G401.6 (cell line): ENCODE data around the gene SYNGR1.

Experiments used
- FAIRE-seq: peaks from 2 replicates; lab custom pipeline; 2012; peaks lifted over from hg19 to GRCh38; lab: Jason Lieb, UNC

The SYNGR1 gene

DNA sequence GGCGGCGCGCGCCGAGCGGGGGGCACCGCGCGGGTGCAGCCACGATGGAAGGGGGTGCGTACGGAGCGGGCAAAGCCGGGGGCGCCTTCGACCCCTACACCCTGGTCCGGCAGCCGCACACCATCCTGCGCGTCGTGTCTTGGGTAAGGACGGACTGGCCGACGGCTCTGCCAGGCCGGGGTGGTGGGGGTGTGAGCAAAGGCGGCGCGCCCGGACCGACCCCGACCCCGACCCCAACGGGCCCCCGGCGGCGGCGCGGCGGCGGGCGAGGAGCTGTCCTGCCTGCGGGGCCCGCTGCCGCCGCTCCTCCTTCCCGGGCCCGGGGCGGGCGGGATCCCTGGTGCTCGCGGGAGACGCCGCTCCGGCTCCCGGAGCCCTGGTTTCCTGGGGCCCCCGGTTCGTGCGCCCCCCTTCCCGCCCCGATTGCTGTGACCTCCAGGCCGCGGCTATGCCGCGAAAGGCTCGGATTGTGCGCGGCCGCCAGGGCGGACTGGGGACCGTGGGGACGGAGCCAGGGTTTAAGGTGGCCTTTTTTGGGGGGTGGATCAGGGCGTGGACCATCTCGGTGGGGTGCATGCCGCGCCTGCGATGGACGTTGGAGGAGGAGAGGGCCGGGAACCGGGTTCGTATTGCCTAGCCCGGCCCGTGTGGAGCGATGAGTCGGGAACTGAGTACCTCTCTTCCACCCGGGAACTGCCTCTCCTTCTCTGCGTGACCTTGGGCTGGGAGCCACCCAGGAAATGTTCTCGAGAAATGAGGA lies at the start of gene SYNGR1:
TSS of gene SYNGR1 (plus strand) at position 25 of the 760 bp plus-strand sequence. CDS start at position 45, 20 bp downstream.
- no peak for FAIRE-seq

DNA sequence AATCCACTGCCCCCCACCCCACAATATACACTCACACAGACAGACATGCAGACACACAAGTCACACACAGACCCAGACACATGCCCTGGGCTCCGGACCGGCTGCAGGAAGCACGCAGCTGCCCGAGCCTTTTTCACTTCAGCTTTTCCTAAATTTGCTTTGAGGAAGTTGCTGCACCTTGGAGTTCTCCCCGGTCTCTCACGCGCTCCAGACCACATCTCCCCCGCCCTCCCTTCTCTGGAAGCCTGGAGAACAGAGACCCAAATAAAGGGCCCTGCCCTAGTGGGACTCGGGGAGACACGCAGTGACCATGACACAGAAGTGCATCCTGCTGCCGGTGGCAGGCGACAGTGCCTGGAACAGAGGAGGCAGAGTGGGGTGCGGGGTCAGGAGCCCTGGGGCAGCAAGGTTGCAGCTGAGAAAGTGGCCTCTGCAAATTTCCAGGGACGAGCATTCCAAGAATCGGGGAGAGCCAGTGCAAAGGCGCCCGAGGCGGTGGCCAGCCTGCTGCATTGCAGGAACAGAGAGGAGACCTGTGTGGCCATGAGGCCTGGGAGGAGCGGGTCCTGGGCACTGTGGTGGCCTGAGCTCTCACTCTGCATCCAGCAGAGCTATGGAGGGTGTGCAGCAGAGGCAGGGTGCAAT lies 49.5 kb upstream of the SYNGR1 start:
- FAIRE-seq, result no peak

- FAIRE-seq, result no peak
These were observed 48.7 kb upstream of the SYNGR1 start for GRCh38 chr22:39301108-39301507.

DNA sequence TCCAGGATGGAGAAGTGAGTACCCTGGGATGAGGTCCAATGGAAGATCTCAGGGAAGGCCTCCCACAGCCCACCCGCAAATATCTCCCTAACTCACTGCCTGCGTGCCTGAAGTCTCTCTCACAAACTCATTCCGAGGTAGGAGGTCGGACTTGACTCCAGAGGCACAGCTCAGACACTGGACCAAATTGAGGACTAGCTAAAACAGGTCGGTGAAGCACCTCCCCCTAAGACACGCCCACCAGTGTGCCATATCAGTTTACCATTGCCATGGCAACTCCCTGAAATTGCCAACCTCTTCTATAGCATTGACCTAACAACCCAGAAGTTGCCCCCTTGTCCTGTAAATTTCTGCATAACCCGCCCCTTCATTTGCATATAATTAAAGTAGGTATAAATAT lies 47.9 kb upstream of the SYNGR1 start:
- peak; percentile 23 for FAIRE-seq

- no peak for FAIRE-seq
These were observed 47.3 kb upstream of the SYNGR1 start for GRCh38 chr22:39302431-39302960.

DNA sequence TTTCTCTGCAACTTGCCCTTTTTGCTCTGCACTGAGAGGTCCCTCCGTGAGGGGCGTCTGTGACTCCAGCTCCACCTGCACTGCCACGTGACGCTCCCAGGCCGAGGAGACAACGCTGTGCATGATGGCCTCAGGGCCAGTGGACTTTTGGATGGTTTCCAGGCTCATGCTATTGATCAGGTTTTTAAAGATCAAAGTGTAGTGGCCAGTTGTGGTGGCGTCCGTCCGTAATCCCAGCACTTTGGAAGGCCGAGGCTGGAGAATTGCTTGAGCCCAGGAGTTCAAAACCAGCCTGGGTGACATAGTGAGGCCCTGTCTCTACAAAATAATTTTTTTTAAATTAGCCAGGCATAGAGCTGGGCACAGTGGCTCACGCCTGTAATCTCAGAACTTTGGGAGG lies 46.4 kb upstream of the SYNGR1 start:
- no peak for FAIRE-seq

DNA sequence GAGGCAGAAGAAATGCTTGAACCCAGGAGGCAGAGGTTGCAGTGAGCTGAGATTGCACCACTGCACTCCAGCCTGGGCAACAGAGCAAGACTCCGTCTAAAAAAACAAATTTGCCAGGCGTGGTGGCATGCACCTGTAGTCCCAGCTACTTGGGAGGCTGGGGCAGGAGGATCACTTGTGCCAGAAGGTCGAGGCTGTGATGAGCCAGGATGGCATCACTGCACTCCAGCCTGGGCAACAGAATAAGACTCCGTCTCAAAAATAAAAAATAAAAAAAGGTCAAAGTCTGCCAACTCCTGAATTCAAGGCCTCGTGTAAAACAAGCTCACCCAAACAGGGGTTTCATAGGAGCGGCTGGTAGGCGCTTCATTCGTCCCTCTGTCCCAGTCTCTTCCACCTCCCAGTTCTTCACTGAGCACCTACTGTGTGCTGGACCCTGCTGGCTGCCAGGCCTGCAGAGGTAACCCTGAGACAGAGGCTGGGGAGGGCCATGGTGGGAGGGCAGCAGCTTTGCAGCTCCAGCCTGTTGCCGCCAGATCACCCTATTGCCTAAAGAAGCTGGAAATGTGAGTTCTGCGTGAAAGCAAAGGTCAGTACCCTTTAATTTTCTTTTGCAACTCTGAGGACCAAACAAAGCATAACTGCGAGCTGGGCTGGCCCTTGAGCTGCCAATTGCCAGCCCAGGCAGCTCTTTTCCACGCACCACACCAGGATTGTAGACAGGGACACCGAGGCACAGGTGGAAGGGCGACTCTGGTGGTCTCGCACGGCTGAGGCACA lies 45.7 kb upstream of the SYNGR1 start:
- FAIRE-seq, result no peak

GRCh38 chr22:39306456-39307361 lies 43.1 kb upstream of the SYNGR1 start:
- no peak for FAIRE-seq

DNA sequence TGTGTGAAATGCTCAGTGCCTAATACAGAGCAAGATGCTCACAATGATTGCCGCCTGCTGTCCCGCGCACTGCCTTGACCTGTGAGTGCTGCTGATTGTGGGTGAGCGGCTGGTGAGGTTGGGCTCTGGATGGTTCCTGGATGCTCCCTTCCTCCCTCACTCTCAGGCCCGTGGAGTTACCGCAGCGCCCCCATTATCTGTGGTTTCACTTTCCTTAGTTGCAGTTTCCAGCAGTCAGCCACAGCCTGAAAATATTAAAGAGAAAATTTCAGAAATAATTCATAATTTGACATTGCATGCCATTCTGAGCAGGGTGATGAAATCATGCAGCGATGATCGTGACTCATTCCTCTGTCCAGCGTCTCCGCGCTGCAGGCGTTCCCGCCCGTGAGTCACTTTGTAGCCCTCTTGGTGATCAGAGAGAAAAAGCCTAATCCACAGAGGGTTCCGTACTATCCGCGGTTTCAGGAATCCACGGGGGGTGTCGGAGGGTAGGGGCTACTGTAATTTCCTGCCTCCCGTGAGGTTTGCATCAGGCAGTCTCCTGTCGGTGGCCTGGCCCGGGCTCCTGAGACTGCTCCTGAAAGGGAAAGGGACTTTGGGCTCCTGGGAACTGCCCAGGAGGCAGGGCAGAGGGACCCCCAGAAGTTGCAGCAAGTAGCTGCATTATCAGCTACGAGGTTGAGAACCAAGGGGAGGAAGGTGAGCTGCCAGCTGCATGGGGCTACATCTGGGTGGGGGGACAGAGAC lies 41.0 kb upstream of the SYNGR1 start:
- peak; percentile 46 for FAIRE-seq

DNA sequence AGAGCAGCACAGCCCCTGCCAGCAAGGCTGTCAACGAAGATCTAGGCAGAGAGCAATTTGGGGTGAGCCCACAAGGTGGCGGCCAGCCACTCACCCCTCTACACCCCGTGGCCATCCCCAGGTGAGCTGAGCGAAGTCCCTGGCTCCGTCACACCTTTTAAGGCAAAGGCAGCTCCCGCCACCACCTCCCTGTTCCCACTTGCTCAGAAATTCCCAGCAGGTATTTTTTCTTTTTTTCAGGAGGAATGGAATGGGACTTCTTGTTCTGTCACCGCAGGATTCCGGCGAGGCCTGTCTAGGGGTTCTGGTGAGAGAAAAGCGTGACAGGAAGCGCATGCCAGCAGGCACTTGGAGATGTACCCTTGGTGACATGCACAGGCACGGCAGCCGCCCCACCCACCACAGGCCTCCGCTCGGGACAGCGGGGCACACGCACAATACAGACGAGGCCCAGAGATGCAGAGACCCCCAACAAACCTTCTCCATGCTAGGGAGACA lies 40.4 kb upstream of the SYNGR1 start:
- no peak for FAIRE-seq

DNA sequence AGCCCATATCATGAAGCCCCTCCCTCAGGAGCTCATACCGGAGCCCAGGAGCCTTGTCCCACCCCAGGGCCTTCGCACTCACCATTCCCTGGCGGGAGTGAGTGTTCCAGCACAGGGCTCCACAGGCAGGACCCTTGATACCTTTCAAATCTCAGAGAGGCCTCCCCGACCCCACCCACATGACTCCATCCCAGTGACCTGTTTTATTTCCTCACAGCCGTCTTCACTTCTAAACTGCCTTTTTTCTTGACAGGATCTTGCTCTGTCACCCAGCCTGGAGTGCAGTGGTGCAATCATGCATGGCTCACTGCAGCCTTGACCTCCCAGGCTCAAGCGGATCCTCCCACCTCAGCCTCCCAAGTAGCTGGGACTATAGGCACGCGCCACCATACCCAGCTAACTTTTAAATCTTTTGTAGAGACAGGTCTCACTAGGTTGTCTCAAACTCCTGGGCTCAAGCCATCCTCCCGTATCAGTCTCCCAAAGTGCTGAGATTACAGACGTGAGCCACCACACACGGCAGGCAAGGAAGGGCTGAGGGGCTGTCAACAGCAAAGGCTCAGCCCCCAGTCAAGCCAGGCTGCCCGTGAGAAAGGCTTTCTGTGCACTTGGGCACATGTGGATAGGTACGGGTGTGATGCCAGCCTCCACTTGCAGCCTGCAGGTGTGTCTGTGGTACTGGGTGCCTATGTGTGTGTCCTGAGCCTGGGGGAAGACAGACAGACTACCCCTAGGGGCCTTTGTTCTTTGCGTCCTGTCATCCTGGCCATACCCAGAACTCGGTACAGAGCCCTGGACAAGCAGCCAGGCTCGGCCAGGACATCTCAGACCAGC lies 39.7 kb upstream of the SYNGR1 start:
- FAIRE-seq, result peak; percentile 28

DNA sequence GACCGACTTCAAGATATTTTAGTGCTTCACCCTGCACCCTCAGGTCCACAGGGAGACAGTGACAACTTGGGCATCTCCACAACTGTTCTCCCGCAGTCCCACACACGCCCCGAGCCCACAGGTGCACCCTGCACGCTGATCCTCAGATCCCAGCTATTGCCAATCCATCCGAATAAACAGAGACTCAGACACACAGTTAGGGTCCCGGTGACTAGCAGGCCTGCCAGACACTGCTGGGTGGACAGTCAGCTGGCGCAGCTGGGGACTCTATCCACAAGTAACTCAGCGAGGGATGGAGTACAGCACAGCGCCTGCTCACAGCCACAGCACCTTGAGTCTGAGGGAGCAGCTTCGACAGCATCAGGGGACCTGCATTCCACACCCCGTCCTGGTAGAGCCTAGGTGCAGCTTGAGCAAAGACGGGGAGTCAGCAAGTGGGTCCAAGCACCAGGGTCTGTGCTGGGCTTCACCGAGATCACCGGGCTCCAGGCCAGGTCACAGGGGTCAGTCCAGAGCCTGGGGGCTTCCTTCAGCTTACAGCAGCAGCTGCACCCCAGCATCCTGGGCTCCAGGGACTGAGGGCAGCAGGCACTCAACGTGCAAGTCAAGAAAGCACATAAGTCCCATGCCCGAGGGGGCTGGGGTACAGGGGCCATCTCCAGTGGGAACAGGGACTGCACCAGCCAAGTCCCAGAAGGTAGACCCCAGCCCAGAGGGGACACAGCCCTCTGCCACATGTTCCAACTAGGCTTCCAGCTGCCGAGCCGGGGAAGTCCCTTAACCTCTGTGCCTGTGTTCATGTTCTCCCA lies 38.0 kb upstream of the SYNGR1 start:
- FAIRE-seq, result no peak

DNA sequence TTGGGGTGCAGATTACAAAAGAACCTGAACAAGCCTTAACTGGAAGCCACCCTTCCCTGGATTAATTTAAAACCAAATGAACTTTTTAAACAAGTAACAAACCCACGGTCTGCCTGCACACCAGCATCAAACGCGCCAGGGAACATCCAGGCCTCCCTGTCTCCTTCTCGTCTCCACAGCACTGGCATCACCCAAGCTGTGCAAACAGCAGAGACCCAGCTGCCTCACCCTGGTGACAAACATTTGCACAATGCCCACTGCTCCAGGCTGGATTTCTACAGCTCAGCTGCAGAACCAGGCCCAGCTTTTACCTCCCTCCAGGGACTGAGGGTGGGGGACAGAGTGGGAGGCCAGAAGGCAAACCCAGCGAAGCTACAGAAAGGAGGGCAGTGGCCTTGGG lies 37.4 kb upstream of the SYNGR1 start:
- FAIRE-seq, result peak; percentile 74

- peak; percentile 36 for FAIRE-seq
These were observed 36.4 kb upstream of the SYNGR1 start for GRCh38 chr22:39313258-39314001.

DNA sequence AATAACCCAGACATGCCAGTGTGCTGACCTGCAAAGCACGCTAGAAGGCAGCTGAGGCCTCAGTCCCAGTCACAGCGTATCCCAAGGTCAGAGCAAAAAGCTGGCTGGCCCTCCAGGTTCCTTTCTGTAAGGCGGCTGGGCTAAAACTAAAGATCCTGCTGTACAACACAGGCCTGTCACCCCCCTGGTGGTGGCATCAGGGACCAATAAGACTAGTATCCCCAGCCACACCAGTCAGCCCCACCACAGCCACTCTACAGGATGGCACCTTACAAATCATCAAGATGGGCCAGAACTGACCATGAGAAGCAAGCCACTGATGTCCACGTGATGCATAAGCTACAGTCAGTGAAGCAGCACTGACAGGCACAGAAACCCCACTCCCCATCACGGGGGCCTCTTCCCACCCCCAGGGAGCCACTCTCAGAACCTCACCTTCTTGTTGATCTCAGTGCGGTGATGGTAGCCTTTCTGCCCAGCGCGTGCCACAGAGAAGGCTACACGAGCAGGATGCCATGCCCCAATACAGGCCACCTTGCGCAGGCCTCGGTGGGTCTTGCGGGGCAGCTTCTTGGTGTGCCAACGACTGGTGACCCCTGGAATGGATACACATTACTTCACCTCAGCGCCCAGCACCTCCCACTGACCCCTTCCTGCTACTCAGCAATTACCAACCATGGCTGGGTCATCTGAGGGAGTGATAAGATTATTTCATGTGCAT lies 35.4 kb upstream of the SYNGR1 start:
- FAIRE-seq, result no peak

- FAIRE-seq, result no peak
These were observed 34.4 kb upstream of the SYNGR1 start for GRCh38 chr22:39315389-39315788.

DNA sequence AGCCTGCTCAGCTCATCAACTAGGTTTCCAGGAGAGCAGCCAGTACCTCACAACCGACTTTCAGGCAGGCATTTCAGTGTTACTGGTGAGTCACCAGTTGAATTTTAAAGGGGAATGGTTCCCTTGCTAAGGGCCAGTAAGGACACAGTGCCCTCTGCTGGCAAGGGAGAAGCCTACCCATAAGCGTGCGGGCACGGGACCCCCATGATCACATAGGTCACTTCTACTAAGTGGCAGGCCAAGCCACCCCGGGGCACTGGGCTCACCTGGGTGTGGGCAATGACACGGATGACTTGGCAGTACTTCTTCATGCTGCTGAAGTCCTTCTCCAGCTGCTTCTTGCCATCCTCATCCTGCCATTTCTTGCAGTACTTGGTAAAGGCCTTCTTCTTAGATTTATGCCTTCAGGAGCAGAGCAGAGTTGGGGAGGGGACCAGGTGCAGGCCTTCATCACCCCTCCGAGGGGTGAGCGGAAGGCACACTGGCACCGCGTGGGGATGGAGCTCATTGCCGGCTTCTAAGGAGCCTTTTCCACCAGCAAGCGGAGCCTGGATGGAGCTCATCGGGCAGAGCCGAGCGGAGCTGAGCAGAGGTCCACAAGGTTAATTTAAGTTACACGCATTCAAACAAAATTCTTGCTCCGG lies 33.2 kb upstream of the SYNGR1 start:
- FAIRE-seq, result no peak
